ENCODE results near the gene PGM2L1. TPM values are rescaled to one million over a fixed set of nuclear protein-coding genes. Genes with fewer than 3 reads are reported as not detected.
"Not testable (repeated sequence)": the region's sequence is repeated elsewhere in the genome, so short reads cannot be mapped to it uniquely, and the experiment has no call there.

Gene PGM2L1
- total RNA-seq, 1 experiment from 2014 or later = 0.75 TPM

DNA sequence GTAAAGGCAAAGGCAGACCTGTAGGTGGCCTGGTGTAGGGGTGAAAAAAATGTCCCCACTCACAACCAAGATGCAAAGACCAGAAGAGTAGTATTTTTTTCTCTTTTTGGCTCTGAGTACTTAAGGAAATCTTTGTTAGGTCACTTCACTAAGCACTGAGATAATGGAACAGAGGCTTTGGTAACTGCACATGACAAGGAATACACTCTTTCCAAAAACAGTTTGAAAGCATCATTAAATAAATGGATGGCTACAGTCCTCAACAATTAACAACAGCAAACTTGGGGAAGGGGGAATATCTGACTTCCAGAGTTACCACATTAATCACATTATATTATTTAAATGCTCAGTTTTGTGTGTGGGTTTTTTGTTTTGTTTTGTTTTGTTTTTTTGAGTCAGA is 26.9 kb upstream of the PGM2L1 start:
- ChIA-PET CTCF (interaction anchor here (0.6 to 1.9 kb wide), 5 partner anchors 17 to 799 kb away, joined by 3 to 6 read pairs (median 3); no protein-coding TSS in a partner anchor), POLR2A (no interaction called here)
- H3K4me3 Mint-ChIP-seq (ENCODE audit: unreplicated experiment) = no peak overlapping the region
- TF ChIP-seq, protein P1, sequence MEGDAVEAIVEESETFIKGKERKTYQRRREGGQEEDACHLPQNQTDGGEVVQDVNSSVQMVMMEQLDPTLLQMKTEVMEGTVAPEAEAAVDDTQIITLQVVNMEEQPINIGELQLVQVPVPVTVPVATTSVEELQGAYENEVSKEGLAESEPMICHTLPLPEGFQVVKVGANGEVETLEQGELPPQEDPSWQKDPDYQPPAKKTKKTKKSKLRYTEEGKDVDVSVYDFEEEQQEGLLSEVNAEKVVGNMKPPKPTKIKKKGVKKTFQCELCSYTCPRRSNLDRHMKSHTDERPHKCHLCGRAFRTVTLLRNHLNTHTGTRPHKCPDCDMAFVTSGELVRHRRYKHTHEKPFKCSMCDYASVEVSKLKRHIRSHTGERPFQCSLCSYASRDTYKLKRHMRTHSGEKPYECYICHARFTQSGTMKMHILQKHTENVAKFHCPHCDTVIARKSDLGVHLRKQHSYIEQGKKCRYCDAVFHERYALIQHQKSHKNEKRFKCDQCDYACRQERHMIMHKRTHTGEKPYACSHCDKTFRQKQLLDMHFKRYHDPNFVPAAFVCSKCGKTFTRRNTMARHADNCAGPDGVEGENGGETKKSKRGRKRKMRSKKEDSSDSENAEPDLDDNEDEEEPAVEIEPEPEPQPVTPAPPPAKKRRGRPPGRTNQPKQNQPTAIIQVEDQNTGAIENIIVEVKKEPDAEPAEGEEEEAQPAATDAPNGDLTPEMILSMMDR (IDR thresholded peaks at IDR 0.05; ENCODE audit: unreplicated experiment) = no peak
- no peak for DNase-seq (ENCODE audit: unreplicated experiment)
- no peak overlapping the region for H3K27ac Mint-ChIP-seq (ENCODE audit: low read depth, unreplicated experiment)
- BruUV-seq (replicated peaks) = no TSS peak
- no peaks in the 10 kb centered on the region for H3K27me3 Mint-ChIP-seq (ENCODE audit: insufficient read depth, unreplicated experiment)
- no peaks in the 10 kb centered on the region for H3K4me1 Mint-ChIP-seq (ENCODE audit: insufficient read depth, unreplicated experiment)
- no peaks in the 10 kb centered on the region for H3K36me3 Mint-ChIP-seq (ENCODE audit: insufficient read depth, unreplicated experiment)
- H3K9me3 Mint-ChIP-seq (ENCODE audit: unreplicated experiment) = no peaks in the 10 kb centered on the region
- intact Hi-C loops (cut with micrococcal nuclease) = no loop called here

DNA sequence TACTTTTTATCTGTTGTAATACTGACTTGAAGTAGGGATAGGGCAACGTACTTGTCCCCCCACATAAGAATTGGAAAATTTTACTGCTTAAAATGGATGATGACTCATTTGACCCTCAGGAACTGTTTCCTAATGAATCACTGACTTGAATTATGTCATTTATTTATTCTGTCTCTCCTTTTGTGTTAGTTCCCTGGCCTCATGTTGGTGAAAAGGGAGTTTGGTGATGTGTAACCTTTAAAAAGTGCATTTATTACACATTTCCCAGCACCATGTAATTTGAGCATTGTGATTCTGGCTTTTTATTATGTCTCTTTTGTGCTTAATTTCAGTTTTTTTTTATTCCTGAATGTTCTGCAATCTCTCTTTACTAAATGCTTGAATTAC is 20.3 kb upstream of the PGM2L1 start:
- TF ChIP-seq, protein P1 (IDR thresholded peaks at IDR 0.05; ENCODE audit: unreplicated experiment) = no peak
- no TSS peak for BruUV-seq (replicated peaks)
- CTCF ChIA-PET = interaction anchor here (1.0 kb wide), 1 partner anchor 27 kb away, joined by 3 read pairs; no protein-coding TSS in a partner anchor
- H3K36me3 Mint-ChIP-seq (ENCODE audit: insufficient read depth, unreplicated experiment) = no peaks in the 10 kb centered on the region
- H3K27ac Mint-ChIP-seq (ENCODE audit: low read depth, unreplicated experiment) = no peak overlapping the region
- H3K27me3 Mint-ChIP-seq (ENCODE audit: insufficient read depth, unreplicated experiment) = no peaks in the 10 kb centered on the region
- intact Hi-C loops (cut with micrococcal nuclease) = no loop called here
- POLR2A ChIA-PET = interaction anchor here (1.0 to 1.3 kb wide), 3 partner anchors 10 to 20 kb away, joined by 3 to 4 read pairs (median 3); no protein-coding TSS in a partner anchor
- H3K9me3 Mint-ChIP-seq (ENCODE audit: unreplicated experiment) = no peaks in the 10 kb centered on the region
- no peak overlapping the region for H3K4me3 Mint-ChIP-seq (ENCODE audit: unreplicated experiment)
- peak; percentile 73 for DNase-seq (ENCODE audit: unreplicated experiment)
- peaks cover 17% of the 10 kb centered on the region for H3K4me1 Mint-ChIP-seq (ENCODE audit: insufficient read depth, unreplicated experiment)

DNA sequence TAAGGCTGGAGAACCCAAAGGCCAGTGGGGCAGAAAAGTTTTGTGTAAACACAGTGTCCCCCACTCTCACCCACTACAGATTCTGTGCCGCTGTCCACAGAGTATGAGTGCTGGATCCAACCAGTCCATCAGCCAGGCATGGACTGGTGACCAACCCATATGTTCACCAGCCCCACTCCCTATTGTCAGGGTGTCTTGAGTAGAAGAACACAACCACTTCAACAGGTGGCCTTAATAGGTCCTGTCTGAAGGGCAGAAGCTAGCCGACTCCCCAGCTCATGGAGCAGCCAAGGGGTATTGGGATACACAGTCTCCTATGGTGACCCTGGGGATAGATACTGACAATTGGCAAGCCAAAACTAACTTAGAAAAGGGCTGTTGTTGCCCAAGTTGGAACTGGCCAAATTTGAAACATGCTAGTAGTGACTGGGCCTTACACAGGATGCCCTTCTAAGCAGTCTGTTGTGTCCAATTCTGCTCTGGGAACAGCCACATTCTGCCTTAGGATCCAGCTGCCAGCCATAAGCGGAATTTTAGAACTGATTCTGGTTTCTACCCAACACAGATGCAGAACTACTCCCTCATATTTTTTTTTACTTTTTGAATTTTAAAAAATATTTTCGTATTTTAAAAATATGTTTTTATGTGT is 19.8 kb upstream of the PGM2L1 start:
- Mint-ChIP-seq H3K9me3 (ENCODE audit: unreplicated experiment) (no peaks in the 10 kb centered on the region), H3K27me3 (ENCODE audit: insufficient read depth, unreplicated experiment) (no peaks in the 10 kb centered on the region), H3K27ac (ENCODE audit: low read depth, unreplicated experiment) (no peak overlapping the region), H3K4me1 (ENCODE audit: insufficient read depth, unreplicated experiment) (peaks cover 19% of the 10 kb centered on the region), H3K36me3 (ENCODE audit: insufficient read depth, unreplicated experiment) (no peaks in the 10 kb centered on the region), H3K4me3 (ENCODE audit: unreplicated experiment) (no peak overlapping the region)
- TF ChIP-seq, protein P1 (IDR thresholded peaks at IDR 0.05; ENCODE audit: unreplicated experiment) = no peak
- no TSS peak for BruUV-seq (replicated peaks)
- CTCF ChIA-PET = interaction anchor here (0.8 to 1.0 kb wide), 2 partner anchors 27 to 29 kb away, joined by 3 read pairs; no protein-coding TSS in a partner anchor
- no peak for DNase-seq (ENCODE audit: unreplicated experiment)
- POLR2A ChIA-PET = interaction anchor here (0.6 to 1.3 kb wide), 3 partner anchors 10 to 413 kb away, joined by 3 to 4 read pairs (median 3); no protein-coding TSS in a partner anchor
- intact Hi-C loops (cut with micrococcal nuclease) = no loop called here

DNA sequence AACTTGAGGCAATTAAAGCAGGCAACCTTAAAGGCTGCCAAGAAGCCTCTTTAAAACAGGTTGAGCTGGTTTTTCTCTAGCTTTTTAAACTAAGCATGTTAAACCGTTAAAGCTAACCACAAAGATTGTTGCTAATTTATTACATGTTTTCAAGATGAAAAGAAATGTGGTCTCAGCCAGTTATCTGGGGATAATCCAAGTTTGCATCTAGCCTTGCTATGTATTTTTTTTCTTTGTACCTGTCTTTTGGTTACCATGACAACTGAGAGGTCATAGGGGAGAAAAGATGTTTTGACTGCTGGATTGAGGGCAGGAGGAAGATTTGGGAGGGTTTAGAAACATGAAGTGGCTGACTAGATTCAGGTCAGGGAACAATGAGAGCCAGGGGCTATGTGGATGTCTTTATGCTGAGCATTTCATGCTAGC is 19.2 kb upstream of the PGM2L1 start:
- no peak overlapping the region for H3K4me3 Mint-ChIP-seq (ENCODE audit: unreplicated experiment)
- H3K4me1 Mint-ChIP-seq (ENCODE audit: insufficient read depth, unreplicated experiment) = peaks cover 25% of the 10 kb centered on the region
- no peaks in the 10 kb centered on the region for H3K27me3 Mint-ChIP-seq (ENCODE audit: insufficient read depth, unreplicated experiment)
- DNase-seq (ENCODE audit: unreplicated experiment) = no peak
- ChIA-PET CTCF (interaction anchor here (0.8 kb wide), 1 partner anchor 28 kb away, joined by 3 read pairs; no protein-coding TSS in a partner anchor), POLR2A (no interaction called here)
- TF ChIP-seq, protein P1 (IDR thresholded peaks at IDR 0.05; ENCODE audit: unreplicated experiment) = no peak
- intact Hi-C loops (cut with micrococcal nuclease) = no loop called here
- H3K36me3 Mint-ChIP-seq (ENCODE audit: insufficient read depth, unreplicated experiment) = no peaks in the 10 kb centered on the region
- H3K27ac Mint-ChIP-seq (ENCODE audit: low read depth, unreplicated experiment) = no peak overlapping the region
- no TSS peak for BruUV-seq (replicated peaks)
- H3K9me3 Mint-ChIP-seq (ENCODE audit: unreplicated experiment) = no peaks in the 10 kb centered on the region

DNA sequence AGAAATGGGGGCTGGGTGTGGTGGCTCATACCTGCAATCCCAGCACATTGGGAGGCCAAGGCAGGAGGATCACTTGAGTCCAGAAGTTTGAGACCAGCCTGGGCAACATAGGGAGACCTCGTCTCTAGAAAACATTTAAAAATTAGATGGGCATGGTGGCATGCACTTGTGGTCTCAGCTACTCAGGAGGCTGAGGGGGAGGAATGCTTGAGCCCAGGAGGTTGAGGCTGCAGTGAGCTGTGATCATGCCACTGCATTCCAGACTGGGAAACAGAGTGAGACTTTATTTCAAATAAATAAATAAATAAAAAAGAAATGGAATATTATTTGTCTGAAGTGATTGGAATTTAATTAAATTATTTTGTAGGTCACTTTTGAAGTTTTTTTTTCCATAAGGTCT is 18.7 kb upstream of the PGM2L1 start:
- H3K36me3 Mint-ChIP-seq (ENCODE audit: insufficient read depth, unreplicated experiment); intact Hi-C loops (cut with micrococcal nuclease); H3K4me3 Mint-ChIP-seq (ENCODE audit: unreplicated experiment); BruUV-seq (replicated peaks); H3K27ac Mint-ChIP-seq (ENCODE audit: low read depth, unreplicated experiment); H3K27me3 Mint-ChIP-seq (ENCODE audit: insufficient read depth, unreplicated experiment); H3K9me3 Mint-ChIP-seq (ENCODE audit: unreplicated experiment); DNase-seq (ENCODE audit: unreplicated experiment); POLR2A ChIA-PET: not testable (repeated sequence)
- peaks cover 25% of the 10 kb centered on the region for H3K4me1 Mint-ChIP-seq (ENCODE audit: insufficient read depth, unreplicated experiment)
- CTCF ChIA-PET = interaction anchor here (0.8 kb wide), 1 partner anchor 28 kb away, joined by 3 read pairs; no protein-coding TSS in a partner anchor

All from MCF 10A (cell line).